AG04449 (cell line): ENCODE results near the gene PDE4B.

Source experiments
- CTCF ChIA-PET: fragments of 350-600 bp; formaldehyde crosslinking; extraction: SDS; loops from one replicate; lab custom pipeline; 2021; ENCODE audit warnings: antibody characterized with exemption; lab: Yijun Ruan, JAX
- POLR2A ChIA-PET: fragments of 400-600, 350-600 bp; formaldehyde crosslinking; extraction: SDS; loops from one replicate; lab custom pipeline; 2020; ENCODE audit warnings: antibody characterized with exemption, inconsistent platforms; lab: Yijun Ruan, JAX
- DNase-seq: peaks from one replicate; pipeline ENCODE4 v3.0.0-alpha.2; 2010; ENCODE audit warnings: low read depth, low spot score
- H3K4me3 ChIP-seq: 2 replicates; pipeline ENCODE4 v1.5.1; 2011; ENCODE audit warnings: low read depth, mild to moderate bottlenecking, control low read depth, low read length
- CTCF ChIP-seq: IDR thresholded peaks from one replicate; pipeline ENCODE4 v1.5.1; 2011; ENCODE audit warnings: mild to moderate bottlenecking, moderate library complexity, low read length, control low read depth, inconsistent platforms; ENCODE audit not compliant: insufficient read depth; ENCODE audit errors: missing control alignments

Gene PDE4B

GRCh38 chr1:66290761-66291530, 498.3 kb downstream of the PDE4B start:
- no peak for TF ChIP-seq CTCF
- CTCF ChIA-PET, result interaction anchor here (0.8 to 1.4 kb wide), 4 partner anchors 9 to 48 kb away, joined by 3 to 5 read pairs (median 4); no protein-coding TSS in a partner anchor
- POLR2A ChIA-PET, result no interaction called here
- DNase-seq, result no peak
- no peak overlapping the region for H3K4me3 ChIP-seq

- no peak for TF ChIP-seq CTCF
- DNase-seq, result no peak
- POLR2A ChIA-PET, result no interaction called here
- no peak overlapping the region for H3K4me3 ChIP-seq
- CTCF ChIA-PET, result interaction anchor here (0.8 to 1.3 kb wide), 2 partner anchors 9 to 49 kb away, joined by 3 to 5 read pairs; no protein-coding TSS in a partner anchor
These were observed 498.8 kb downstream of the PDE4B start for GRCh38 chr1:66291531-66291864.

GRCh38 chr1:66292305-66292704, 499.6 kb downstream of the PDE4B start:
- no peak for TF ChIP-seq CTCF
- H3K4me3 ChIP-seq, result no peak overlapping the region
- DNase-seq, result no peak
- CTCF ChIA-PET, result interaction anchor here (0.8 kb wide), 1 partner anchor 135 kb away, joined by 3 read pairs; no protein-coding TSS in a partner anchor
- POLR2A ChIA-PET, result no interaction called here

GRCh38 chr1:66292944-66293343, 500.2 kb downstream of the PDE4B start:
- POLR2A ChIA-PET, result no interaction called here
- CTCF ChIA-PET, result interaction anchor here (0.8 kb wide), 1 partner anchor 135 kb away, joined by 3 read pairs; no protein-coding TSS in a partner anchor
- DNase-seq, result no peak

GRCh38 chr1:66294707-66295370, 502.1 kb downstream of the PDE4B start:
- DNase-seq, result no peak
- no peak overlapping the region for H3K4me3 ChIP-seq
- ChIA-PET CTCF (no interaction called here), POLR2A (no interaction called here)
- TF ChIP-seq CTCF, result no peak

More at GRCh38 chr1:66292944-66293343, 500.2 kb downstream of the PDE4B start:
- no peak for TF ChIP-seq CTCF
- H3K4me3 ChIP-seq, result no peak overlapping the region

- ChIA-PET CTCF (interaction anchor here (0.9 to 1.4 kb wide), 2 partner anchors 13 to 37 kb away, joined by 3 to 4 read pairs; no protein-coding TSS in a partner anchor), POLR2A (no interaction called here)
- no peak overlapping the region for H3K4me3 ChIP-seq
- DNase-seq, result no peak
- no peak for TF ChIP-seq CTCF
These were observed 503.1 kb downstream of the PDE4B start for GRCh38 chr1:66295803-66296202.
